CD14-positive monocyte (primary cell): ENCODE measurements around the gene PIK3CD. TPM values are rescaled to one million over a fixed set of nuclear protein-coding genes. Genes with fewer than 3 reads are reported as not detected.
A peak's percentile ranks its signal among the peaks of the same experiment; 100 is the strongest.

Experiments used
- DNase-seq, 3 donors: peaks; one replicate each; pipeline ENCODE4 v3.0.0-alpha.2; 2011 to 2022
- H2AFZ ChIP-seq: 2 replicates; pipeline ENCODE4 v1.6.0; 2012; ENCODE audit warnings: mild to moderate bottlenecking, low read depth, low read length, inconsistent platforms; ENCODE audit not compliant: insufficient read depth, poor library complexity, severe bottlenecking
- H3K27ac ChIP-seq, 2 donors: 1 replicate in 1 of 2; 2 replicates in 1 of 2; pipeline ENCODE4 v1.5.1; 2012 to 2013; ENCODE audit warnings: low read length in 2 of 2, control low read depth in 1 of 2, inconsistent platforms in 1 of 2, low read depth in 1 of 2, mild to moderate bottlenecking in 1 of 2
- H3K27me3 ChIP-seq, 2 donors: one replicate each; pipeline versions ENCODE4 v1.6.0 to v1.6.1; 2011 to 2013; ENCODE audit warnings: low read length in 2 of 2; ENCODE audit not compliant: control insufficient read depth in 2 of 2, insufficient read depth in 2 of 2
- H3K36me3 ChIP-seq, 2 donors: replicated peaks in 1 of 2; 1 replicate in 1 of 2; 2 replicates in 1 of 2; pipeline versions ENCODE4 v1.5.1 to v1.6.1; 2012 to 2013; ENCODE audit warnings: low read length in 2 of 2, control low read depth in 1 of 2, inconsistent platforms in 1 of 2, mild to moderate bottlenecking in 1 of 2; ENCODE audit not compliant: insufficient read depth in 2 of 2, control insufficient read depth in 1 of 2
- H3K4me1 ChIP-seq, 2 donors: 1 replicate in 1 of 2; 2 replicates in 1 of 2; pipeline versions ENCODE4 v1.5.1 to v1.6.1; 2012 to 2013; ENCODE audit warnings: low read length in 2 of 2, control low read depth in 1 of 2, inconsistent platforms in 1 of 2, mild to moderate bottlenecking in 1 of 2, moderate library complexity in 1 of 2; ENCODE audit not compliant: insufficient read depth in 2 of 2, control insufficient read depth in 1 of 2
- H3K4me2 ChIP-seq: replicated peaks from 2 replicates; pipeline ENCODE3; 2012; ENCODE audit warnings: low read length, moderate library complexity, mild to moderate bottlenecking; ENCODE audit not compliant: poor library complexity, severe bottlenecking; ENCODE audit errors: extremely low read depth
- H3K4me3 ChIP-seq, 3 experiments: fragments of 200-600 bp in 1 of 3; sonication (generic) in 1 of 3; replicated peaks in 1 of 3; 1 replicate in 2 of 3; 2 replicates in 1 of 3; pipeline ENCODE4 v1.5.1; 2011 to 2013; ENCODE audit warnings: low read length in 3 of 3, mild to moderate bottlenecking in 3 of 3, control low read depth in 2 of 3, low read depth in 2 of 3, inconsistent platforms in 1 of 3, moderate library complexity in 1 of 3
- H3K79me2 ChIP-seq: 2 replicates; pipeline ENCODE4 v1.6.0; 2012; ENCODE audit warnings: mild to moderate bottlenecking, control low read depth, inconsistent platforms, low read length, moderate library complexity; ENCODE audit not compliant: insufficient read depth
- H3K9ac ChIP-seq: 2 replicates; pipeline ENCODE4 v1.6.0; 2017; ENCODE audit warnings: low read length, mild to moderate bottlenecking; ENCODE audit not compliant: insufficient read depth, poor library complexity, severe bottlenecking
- H3K9me3 ChIP-seq, 2 donors: replicated peaks in 1 of 2; 1 replicate in 1 of 2; 2 replicates in 1 of 2; pipeline versions ENCODE4 v1.5.1 to v1.6.1; 2012 to 2013; ENCODE audit warnings: low read length in 2 of 2, control low read depth in 1 of 2; ENCODE audit not compliant: control insufficient read depth in 1 of 2, insufficient read depth in 1 of 2
- H4K20me1 ChIP-seq: 2 replicates; pipeline ENCODE4 v1.6.0; 2012; ENCODE audit warnings: mild to moderate bottlenecking, low read length, control low read depth, moderate library complexity; ENCODE audit not compliant: insufficient read depth
- H3K27ac Mint-ChIP-seq, 7 donors: one replicate each; pipeline ENCODE4 v1.8.0; 2020; ENCODE audit warnings: mild to moderate bottlenecking in 7 of 7, mixed read lengths in 7 of 7, moderate library complexity in 6 of 7, inconsistent platforms in 2 of 7
- H3K27me3 Mint-ChIP-seq, 3 donors: one replicate each; pipeline ENCODE4 v1.8.0; 2021 to 2022; ENCODE audit warnings: low read depth in 3 of 3, mild to moderate bottlenecking in 3 of 3, mixed read lengths in 3 of 3, moderate library complexity in 3 of 3, inconsistent platforms in 1 of 3
- H3K36me3 Mint-ChIP-seq, 2 donors: one replicate each; pipeline ENCODE4 v1.8.0; 2020; ENCODE audit warnings: mixed read lengths in 2 of 2, inconsistent platforms in 1 of 2, mild to moderate bottlenecking in 1 of 2
- H3K4me1 Mint-ChIP-seq: one replicate; pipeline ENCODE4 v1.8.0; 2020; ENCODE audit warnings: mild to moderate bottlenecking, mixed read lengths
- H3K4me3 Mint-ChIP-seq, 2 donors: one replicate each; pipeline ENCODE4 v1.8.0; 2020; ENCODE audit warnings: mild to moderate bottlenecking in 2 of 2, mixed read lengths in 2 of 2, moderate library complexity in 1 of 2
- H3K9me3 Mint-ChIP-seq, 7 donors: one replicate each; pipeline ENCODE4 v1.8.0; 2020 to 2022; ENCODE audit warnings: mixed read lengths in 7 of 7, mild to moderate bottlenecking in 6 of 7, moderate library complexity in 6 of 7, inconsistent platforms in 2 of 7
- WGBS: methylation state at CpG from one replicate; pipeline ENCODE4 v1.1.5; 2013; ENCODE audit warnings: missing lambda C conversion rate; ENCODE audit not compliant: insufficient coverage; 5-methylcytosine and 5-hydroxymethylcytosine counted together
- intact Hi-C, 2 donors: fragments of 100-400 bp; cut with micrococcal nuclease; formaldehyde crosslinking; loops; one replicate each; pipeline versions ENCODE4 v1.15.0 to v1.15.1; 2023
- polyA plus RNA-seq, 3 donors: library from polyadenylated mRNA; depleted of rRNA in 1 of 3; unstranded in 2 of 3; stranded (reverse) in 1 of 3; fragments of 300-500 nt in 2 of 3; fragments of >200 nt in 1 of 3; fragmentation: Illumina TruSeq in 2 of 3; gene quantifications; 1 replicate in 2 of 3; 2 replicates in 1 of 3; pipeline ENCODE4 v1.2.3, GENCODE V29; 2012 to 2021
- TF ChIP-seq, protein P1 (sequence below): fragments of 200-600 bp; IDR thresholded peaks from one replicate; pipeline ENCODE4 v1.8.0; 2022; ENCODE audit warnings: antibody characterized with exemption, mild to moderate bottlenecking

Gene PIK3CD
- polyA plus RNA-seq, 3 donors = 33.2 to 120 (median 52.2) TPM

DNA sequence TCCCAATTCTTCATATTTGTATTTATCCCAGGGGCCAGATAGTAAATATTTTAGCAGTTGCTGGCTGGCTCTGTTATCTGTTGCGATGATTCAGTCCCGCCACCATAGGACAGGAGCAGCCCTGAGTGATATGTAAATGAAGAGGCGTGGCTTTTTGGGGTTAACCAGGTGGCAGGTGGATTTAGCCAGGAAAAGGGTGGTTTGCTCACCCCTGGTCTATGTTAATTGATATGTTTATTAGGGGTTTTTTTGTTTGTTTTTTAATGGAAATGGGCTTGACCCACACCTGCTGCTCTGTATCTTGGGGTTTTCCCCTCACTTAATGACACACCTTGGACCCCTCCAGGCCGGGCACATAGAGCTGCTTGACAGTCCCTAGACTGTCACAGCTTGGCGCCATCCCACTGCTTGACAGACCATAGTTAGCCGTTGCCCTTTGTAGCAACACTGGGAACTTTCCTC is 62.8 kb downstream of the PIK3CD start:
- no peak overlapping the region for H3K9ac ChIP-seq
- peaks cover 100% of the 10 kb centered on the region for H4K20me1 ChIP-seq
- Mint-ChIP-seq H3K27ac (peak overlapping the region in 1 of 7 donors; percentile 37), H3K9me3 (no peaks in the 10 kb centered on the region), H3K27me3 (no peaks in the 10 kb centered on the region), H3K4me3 (no peak overlapping the region), H3K4me1 (peaks cover 24% of the 10 kb centered on the region), H3K36me3 (peaks cover 57 to 90% of the 10 kb centered on the region in 2 donors)
- H3K27ac ChIP-seq = no peak overlapping the region
- no peaks in the 10 kb centered on the region for H3K27me3 ChIP-seq
- H3K36me3 ChIP-seq = peaks cover 89 to 95% of the 10 kb centered on the region in 2 donors
- H3K4me1 ChIP-seq = peaks cover 32 to 34% of the 10 kb centered on the region in 2 donors
- DNase-seq = no peak
- 100% methylated on average over 5 of the region's 6 CpGs for WGBS
- TF ChIP-seq, protein P1, sequence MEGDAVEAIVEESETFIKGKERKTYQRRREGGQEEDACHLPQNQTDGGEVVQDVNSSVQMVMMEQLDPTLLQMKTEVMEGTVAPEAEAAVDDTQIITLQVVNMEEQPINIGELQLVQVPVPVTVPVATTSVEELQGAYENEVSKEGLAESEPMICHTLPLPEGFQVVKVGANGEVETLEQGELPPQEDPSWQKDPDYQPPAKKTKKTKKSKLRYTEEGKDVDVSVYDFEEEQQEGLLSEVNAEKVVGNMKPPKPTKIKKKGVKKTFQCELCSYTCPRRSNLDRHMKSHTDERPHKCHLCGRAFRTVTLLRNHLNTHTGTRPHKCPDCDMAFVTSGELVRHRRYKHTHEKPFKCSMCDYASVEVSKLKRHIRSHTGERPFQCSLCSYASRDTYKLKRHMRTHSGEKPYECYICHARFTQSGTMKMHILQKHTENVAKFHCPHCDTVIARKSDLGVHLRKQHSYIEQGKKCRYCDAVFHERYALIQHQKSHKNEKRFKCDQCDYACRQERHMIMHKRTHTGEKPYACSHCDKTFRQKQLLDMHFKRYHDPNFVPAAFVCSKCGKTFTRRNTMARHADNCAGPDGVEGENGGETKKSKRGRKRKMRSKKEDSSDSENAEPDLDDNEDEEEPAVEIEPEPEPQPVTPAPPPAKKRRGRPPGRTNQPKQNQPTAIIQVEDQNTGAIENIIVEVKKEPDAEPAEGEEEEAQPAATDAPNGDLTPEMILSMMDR = no peak
- H3K4me3 ChIP-seq = no peak overlapping the region
- H3K4me2 ChIP-seq = no peak overlapping the region
- peaks cover 99% of the 10 kb centered on the region for H3K79me2 ChIP-seq
- intact Hi-C loops = no loop called here
- H3K9me3 ChIP-seq = no peaks in the 10 kb centered on the region
- no peak overlapping the region for H2AFZ ChIP-seq

DNA sequence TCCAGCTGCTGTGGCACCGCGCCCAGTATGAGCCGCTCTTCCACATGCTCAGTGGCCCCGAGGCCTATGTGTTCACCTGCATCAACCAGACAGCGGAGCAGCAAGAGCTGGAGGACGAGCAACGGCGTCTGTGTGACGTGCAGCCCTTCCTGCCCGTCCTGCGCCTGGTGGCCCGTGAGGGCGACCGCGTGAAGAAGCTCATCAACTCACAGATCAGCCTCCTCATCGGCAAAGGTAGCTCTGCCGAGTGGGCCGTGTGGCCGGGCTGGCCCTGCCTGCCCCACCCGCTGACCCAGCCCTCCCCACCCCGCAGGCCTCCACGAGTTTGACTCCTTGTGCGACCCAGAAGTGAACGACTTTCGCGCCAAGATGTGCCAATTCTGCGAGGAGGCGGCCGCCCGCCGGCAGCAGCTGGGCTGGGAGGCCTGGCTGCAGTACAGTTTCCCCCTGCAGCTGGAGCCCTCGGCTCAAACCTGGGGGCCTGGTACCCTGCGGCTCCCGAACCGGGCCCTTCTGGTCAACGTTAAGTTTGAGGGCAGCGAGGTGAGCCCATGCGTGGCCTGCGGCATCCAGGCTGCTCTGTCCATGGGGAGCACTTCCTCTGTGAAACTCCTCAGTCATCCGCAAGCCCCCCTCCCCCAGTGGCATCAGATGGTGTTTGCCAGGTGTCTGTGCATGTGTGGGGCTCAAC is 64.2 kb downstream of the PIK3CD start:
- Histone ChIP-seq H3K27ac (peak overlapping the region in 1 of 2 donors; percentile 20), H2AFZ (no peak overlapping the region), H3K36me3 (peaks cover 93 to 95% of the 10 kb centered on the region in 2 donors), H4K20me1 (peaks cover 100% of the 10 kb centered on the region), H3K9me3 (no peaks in the 10 kb centered on the region), H3K4me3 (no peak overlapping the region), H3K79me2 (peaks cover 96% of the 10 kb centered on the region), H3K27me3 (no peaks in the 10 kb centered on the region), H3K4me1 (peaks cover 32 to 40% of the 10 kb centered on the region in 2 donors), H3K9ac (no peak overlapping the region), H3K4me2 (no peak overlapping the region)
- H3K36me3 Mint-ChIP-seq = peaks cover 58 to 93% of the 10 kb centered on the region in 2 donors
- TF ChIP-seq, protein P1 = no peak
- H3K27ac Mint-ChIP-seq = peak overlapping the region in 2 of 7 donors; percentile 8 to 86
- H3K4me1 Mint-ChIP-seq = peaks cover 24% of the 10 kb centered on the region
- H3K9me3 Mint-ChIP-seq = no peaks in the 10 kb centered on the region
- WGBS = 88% methylated on average over 36 of the region's 40 CpGs
- no peak for DNase-seq
- no peaks in the 10 kb centered on the region for H3K27me3 Mint-ChIP-seq
- intact Hi-C loops = loop anchor here (5.0 kb wide), 1 partner anchor 63 kb away; the partner anchor contains the start of gene PIK3CD (in 2 of the 2)
- H3K4me3 Mint-ChIP-seq = no peak overlapping the region
